Measurements from ENCODE around the gene ACSS3.

- TF ChIP-seq YY1 (IDR thresholded peaks at IDR 0.05; ENCODE audit: low read depth), result no peak
- TF ChIP-seq REST (IDR thresholded peaks at IDR 0.05; ENCODE audit: low read depth), result no peak
- TF ChIP-seq, protein P1, sequence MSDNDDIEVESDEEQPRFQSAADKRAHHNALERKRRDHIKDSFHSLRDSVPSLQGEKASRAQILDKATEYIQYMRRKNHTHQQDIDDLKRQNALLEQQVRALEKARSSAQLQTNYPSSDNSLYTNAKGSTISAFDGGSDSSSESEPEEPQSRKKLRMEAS (IDR thresholded peaks at IDR 0.05), result no peak
- TF ChIP-seq EP300 (IDR thresholded peaks at IDR 0.05; ENCODE audit: borderline replicate concordance), result no peak
- no peak for TF ChIP-seq FOXM1 (IDR thresholded peaks at IDR 0.05; ENCODE audit: borderline replicate concordance, low read depth)
- TF ChIP-seq CEBPB (IDR thresholded peaks at IDR 0.05), result no peak
- no peak for TF ChIP-seq TAF1 (IDR thresholded peaks at IDR 0.05; ENCODE audit: low read depth)
- TF ChIP-seq TCF12 (IDR thresholded peaks at IDR 0.05; ENCODE audit: low read depth), result no peak
Observed at GRCh38 chr12:81212996-81213696, 135.3 kb downstream of the ACSS3 start.

Measured in Ishikawa (cell line).